Measurements from ENCODE around the gene MOGAT2. TPM values are rescaled to one million over a fixed set of nuclear protein-coding genes. Genes with fewer than 3 reads are reported as not detected.

MOGAT2 gene
- total and polyA plus RNA-seq, 2 donors (not counting 1 experiment from before 2014, with no cell fraction given) = not detected

DNA sequence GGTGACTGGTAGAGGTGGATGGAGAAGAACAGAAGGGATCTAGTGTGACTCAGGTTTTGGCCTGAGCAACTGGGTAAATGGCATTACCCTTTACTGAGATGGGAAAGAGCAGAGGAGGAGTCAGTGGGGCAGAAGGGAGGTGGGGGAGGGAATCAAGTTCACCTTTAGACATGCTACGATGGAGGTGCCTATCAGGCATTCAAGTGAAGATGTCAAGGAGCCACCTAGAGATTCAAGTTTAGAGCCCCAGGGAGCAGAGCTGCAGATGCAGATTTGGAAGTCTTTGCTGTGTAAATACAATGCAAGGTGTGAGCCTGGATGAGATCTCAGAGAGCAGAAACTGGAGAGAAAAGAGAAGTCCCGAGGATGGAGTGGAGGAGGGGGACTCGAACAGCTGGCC lies 979 bp upstream of the MOGAT2 start:
- Histone ChIP-seq H4K20me1 (ENCODE audit: control insufficient read depth, extremely low read depth, insufficient read depth, low read length) (no peaks in the 10 kb centered on the region), H3K9ac (ENCODE audit: insufficient read depth, low read length) (no peak overlapping the region), H3K9me3 (ENCODE audit: control insufficient read depth, insufficient read depth, low read depth, low read length) (no peaks in the 10 kb centered on the region), H3K4me1 (ENCODE audit: control insufficient read depth, extremely low read depth, insufficient read depth, low read length) (no peaks in the 10 kb centered on the region), H3K79me2 (ENCODE audit: control insufficient read depth, insufficient read depth, low read length) (no peaks in the 10 kb centered on the region), H3K4me3 (replicated peaks in 1 of 4; ENCODE audit: control extremely low read depth in 1 of 4, insufficient read depth in 1 of 4, low read depth in 3 of 4, low read length in 4 of 4) (no peak overlapping the region), H3K36me3 (ENCODE audit: control insufficient read depth, insufficient read depth, low read length) (no peaks in the 10 kb centered on the region), H3K27ac (ENCODE audit: insufficient read depth, low read length) (no peak overlapping the region), H3K4me2 (ENCODE audit: extremely low read depth, insufficient read depth, low read length) (no peak overlapping the region), H2AFZ (ENCODE audit: low read length) (no peak overlapping the region), H3K27me3 (ENCODE audit: control insufficient read depth, insufficient read depth, low read length) (peaks cover 30% of the 10 kb centered on the region)
- TF ChIP-seq EZH2 (IDR thresholded peaks at IDR 0.05; ENCODE audit: low read length, missing control alignments) = no peak
- TF ChIP-seq, protein P1, sequence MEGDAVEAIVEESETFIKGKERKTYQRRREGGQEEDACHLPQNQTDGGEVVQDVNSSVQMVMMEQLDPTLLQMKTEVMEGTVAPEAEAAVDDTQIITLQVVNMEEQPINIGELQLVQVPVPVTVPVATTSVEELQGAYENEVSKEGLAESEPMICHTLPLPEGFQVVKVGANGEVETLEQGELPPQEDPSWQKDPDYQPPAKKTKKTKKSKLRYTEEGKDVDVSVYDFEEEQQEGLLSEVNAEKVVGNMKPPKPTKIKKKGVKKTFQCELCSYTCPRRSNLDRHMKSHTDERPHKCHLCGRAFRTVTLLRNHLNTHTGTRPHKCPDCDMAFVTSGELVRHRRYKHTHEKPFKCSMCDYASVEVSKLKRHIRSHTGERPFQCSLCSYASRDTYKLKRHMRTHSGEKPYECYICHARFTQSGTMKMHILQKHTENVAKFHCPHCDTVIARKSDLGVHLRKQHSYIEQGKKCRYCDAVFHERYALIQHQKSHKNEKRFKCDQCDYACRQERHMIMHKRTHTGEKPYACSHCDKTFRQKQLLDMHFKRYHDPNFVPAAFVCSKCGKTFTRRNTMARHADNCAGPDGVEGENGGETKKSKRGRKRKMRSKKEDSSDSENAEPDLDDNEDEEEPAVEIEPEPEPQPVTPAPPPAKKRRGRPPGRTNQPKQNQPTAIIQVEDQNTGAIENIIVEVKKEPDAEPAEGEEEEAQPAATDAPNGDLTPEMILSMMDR (conservative IDR thresholded peaks at IDR 0.05 in 1 of 2, IDR thresholded peaks at IDR 0.05 in 1 of 2; ENCODE audit: low read depth in 1 of 2, low read length in 2 of 2) = no peak
- no peak for DNase-seq (ENCODE audit: low read depth in 2 of 2)

DNA sequence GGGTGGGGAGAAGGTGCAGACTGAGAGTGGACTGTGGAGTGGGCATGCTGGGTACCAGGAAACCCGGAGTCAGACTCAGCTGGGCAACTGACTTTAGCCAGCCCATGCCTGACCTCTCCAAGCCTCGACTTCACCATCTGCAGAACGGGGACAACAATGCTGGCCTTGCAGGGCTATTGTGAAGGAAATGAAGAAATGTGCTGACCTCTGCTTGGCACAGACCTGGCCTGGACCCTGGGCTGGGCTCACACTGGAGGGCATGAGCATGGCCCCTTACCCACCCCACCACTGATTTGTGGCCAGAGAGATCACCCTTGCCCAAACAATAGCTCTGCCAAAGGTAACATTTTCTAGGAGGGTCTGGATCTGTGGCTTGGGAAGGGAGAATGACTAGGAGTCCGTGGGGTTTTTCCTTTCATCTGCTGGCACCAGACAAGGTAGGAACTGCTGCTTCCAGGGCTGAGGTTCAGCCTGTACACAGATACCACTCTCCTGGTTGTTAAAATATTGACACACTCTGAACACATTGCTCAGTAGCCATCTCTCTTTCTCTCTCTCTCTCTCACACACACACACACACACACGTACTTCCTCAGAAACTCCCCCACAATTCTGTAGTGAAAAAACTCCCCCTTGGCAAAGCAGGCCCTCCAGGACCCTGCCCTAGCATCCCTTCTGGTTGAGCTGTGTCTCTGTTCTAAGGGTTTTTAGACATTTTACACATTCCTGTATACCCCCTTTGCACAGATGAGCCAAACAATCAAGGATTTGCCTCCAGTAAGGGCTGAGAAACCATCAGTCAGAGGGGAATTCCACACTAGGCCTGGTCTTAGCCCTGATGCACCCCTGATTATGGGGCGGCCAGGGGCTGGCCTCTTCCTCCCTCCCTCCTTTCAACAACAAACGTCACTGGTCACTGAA lies 1.0 kb downstream of the MOGAT2 start:
- Histone ChIP-seq H3K27me3 (ENCODE audit: control insufficient read depth, insufficient read depth, low read length) (peaks cover 21% of the 10 kb centered on the region), H3K27ac (ENCODE audit: insufficient read depth, low read length) (no peak overlapping the region), H3K4me1 (ENCODE audit: control insufficient read depth, extremely low read depth, insufficient read depth, low read length) (no peaks in the 10 kb centered on the region), H4K20me1 (ENCODE audit: control insufficient read depth, extremely low read depth, insufficient read depth, low read length) (no peaks in the 10 kb centered on the region), H3K4me3 (replicated peaks in 1 of 4; ENCODE audit: control extremely low read depth in 1 of 4, insufficient read depth in 1 of 4, low read depth in 3 of 4, low read length in 4 of 4) (no peak overlapping the region), H3K9me3 (ENCODE audit: control insufficient read depth, insufficient read depth, low read depth, low read length) (no peaks in the 10 kb centered on the region), H3K36me3 (ENCODE audit: control insufficient read depth, insufficient read depth, low read length) (no peaks in the 10 kb centered on the region), H2AFZ (ENCODE audit: low read length) (no peak overlapping the region), H3K4me2 (ENCODE audit: extremely low read depth, insufficient read depth, low read length) (no peak overlapping the region), H3K79me2 (ENCODE audit: control insufficient read depth, insufficient read depth, low read length) (no peaks in the 10 kb centered on the region), H3K9ac (ENCODE audit: insufficient read depth, low read length) (no peak overlapping the region)
- DNase-seq (ENCODE audit: low read depth in 2 of 2) = no peak
- TF ChIP-seq EZH2 (IDR thresholded peaks at IDR 0.05; ENCODE audit: low read length, missing control alignments) = no peak
- TF ChIP-seq, protein P1 (conservative IDR thresholded peaks at IDR 0.05 in 1 of 2, IDR thresholded peaks at IDR 0.05 in 1 of 2; ENCODE audit: low read depth in 1 of 2, low read length in 2 of 2) = no peak

DNA sequence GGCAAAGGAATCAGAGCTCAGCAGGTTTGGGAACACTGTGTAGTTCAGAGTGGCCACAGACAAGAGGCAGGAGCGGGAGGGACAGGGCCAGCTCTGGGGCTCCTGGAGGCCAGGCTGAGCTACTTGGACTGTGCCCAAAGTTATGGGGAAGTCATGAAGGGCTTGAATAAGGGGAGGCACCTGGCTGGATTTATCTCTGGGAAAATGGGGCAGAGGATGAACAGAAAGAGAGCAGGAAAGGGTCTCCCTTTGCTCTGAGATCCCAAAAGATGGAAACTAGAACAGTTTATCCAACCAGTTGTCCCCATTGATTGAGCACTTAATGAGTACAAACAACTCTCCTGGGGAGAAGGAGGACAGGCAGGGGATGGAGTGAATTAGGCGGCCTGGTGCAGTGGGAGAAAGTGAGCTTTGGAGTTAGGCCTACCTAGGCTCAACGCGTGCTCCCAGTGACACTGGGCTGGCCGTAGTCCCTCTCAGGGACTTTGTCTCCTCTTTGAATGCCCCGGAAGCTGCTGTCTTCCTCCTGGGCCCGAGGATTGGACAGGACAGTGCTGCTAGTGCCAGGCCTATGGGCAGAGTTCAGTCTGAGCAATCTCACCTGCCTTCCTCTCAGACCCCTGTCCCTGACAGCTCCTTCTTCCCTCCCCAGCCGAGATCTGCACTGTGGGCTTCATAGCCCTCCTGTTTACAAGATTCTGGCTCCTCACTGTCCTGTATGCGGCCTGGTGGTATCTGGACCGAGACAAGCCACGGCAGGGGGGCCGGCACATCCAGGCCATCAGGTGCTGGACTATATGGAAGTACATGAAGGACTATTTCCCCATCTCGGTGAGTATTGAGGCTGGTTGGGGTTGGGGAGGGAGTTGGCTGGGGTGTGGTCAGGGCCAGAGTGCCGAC lies 2.0 kb downstream of the MOGAT2 start:
- Histone ChIP-seq H3K4me2 (ENCODE audit: extremely low read depth, insufficient read depth, low read length) (no peak overlapping the region), H3K4me1 (ENCODE audit: control insufficient read depth, extremely low read depth, insufficient read depth, low read length) (no peaks in the 10 kb centered on the region), H3K27ac (ENCODE audit: insufficient read depth, low read length) (no peak overlapping the region), H3K4me3 (replicated peaks in 1 of 4; ENCODE audit: control extremely low read depth in 1 of 4, insufficient read depth in 1 of 4, low read depth in 3 of 4, low read length in 4 of 4) (no peak overlapping the region), H3K9me3 (ENCODE audit: control insufficient read depth, insufficient read depth, low read depth, low read length) (no peaks in the 10 kb centered on the region), H4K20me1 (ENCODE audit: control insufficient read depth, extremely low read depth, insufficient read depth, low read length) (no peaks in the 10 kb centered on the region), H3K79me2 (ENCODE audit: control insufficient read depth, insufficient read depth, low read length) (no peaks in the 10 kb centered on the region), H3K36me3 (ENCODE audit: control insufficient read depth, insufficient read depth, low read length) (no peaks in the 10 kb centered on the region), H3K27me3 (ENCODE audit: control insufficient read depth, insufficient read depth, low read length) (peaks cover 18% of the 10 kb centered on the region), H2AFZ (ENCODE audit: low read length) (no peak overlapping the region), H3K9ac (ENCODE audit: insufficient read depth, low read length) (no peak overlapping the region)
- TF ChIP-seq EZH2 (IDR thresholded peaks at IDR 0.05; ENCODE audit: low read length, missing control alignments) = no peak
- TF ChIP-seq, protein P1 (conservative IDR thresholded peaks at IDR 0.05 in 1 of 2, IDR thresholded peaks at IDR 0.05 in 1 of 2; ENCODE audit: low read depth in 1 of 2, low read length in 2 of 2) = no peak
- no peak for DNase-seq (ENCODE audit: low read depth in 2 of 2)

Measured in fibroblast of lung (primary cell).